GM19397 (cell line): ENCODE data around the gene IL31RA.

Experiments used
- ATAC-seq: cut with Tn5 transposase; IDR thresholded peaks from one replicate; pipeline ENCODE4 v1.9.1; 2021; ENCODE audit warnings: mild to moderate bottlenecking, moderate library complexity; ENCODE audit not compliant: unreplicated experiment

Gene IL31RA

DNA sequence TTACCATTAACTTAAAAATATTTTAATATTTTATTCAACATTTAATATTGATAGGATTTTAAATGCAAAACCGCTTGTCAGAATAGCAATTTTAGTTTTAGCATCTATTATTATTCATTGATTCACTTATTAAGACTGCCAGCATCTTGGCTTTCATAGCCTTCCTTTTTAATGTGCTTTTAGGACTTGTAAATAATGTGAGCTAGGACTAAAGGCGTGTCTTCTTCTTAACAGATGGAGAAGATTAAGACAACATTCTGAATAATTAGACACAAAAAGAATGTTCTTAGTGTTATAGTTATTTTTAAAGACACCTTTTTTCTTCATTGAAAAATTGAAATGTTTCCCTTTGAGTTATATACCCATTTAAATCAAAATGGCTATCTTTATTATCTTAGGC is 6.9 kb downstream of the IL31RA start:
- no peak for ATAC-seq

GRCh38 chr5:55860288-55860687 is 9.1 kb downstream of the IL31RA start:
- no peak for ATAC-seq

DNA sequence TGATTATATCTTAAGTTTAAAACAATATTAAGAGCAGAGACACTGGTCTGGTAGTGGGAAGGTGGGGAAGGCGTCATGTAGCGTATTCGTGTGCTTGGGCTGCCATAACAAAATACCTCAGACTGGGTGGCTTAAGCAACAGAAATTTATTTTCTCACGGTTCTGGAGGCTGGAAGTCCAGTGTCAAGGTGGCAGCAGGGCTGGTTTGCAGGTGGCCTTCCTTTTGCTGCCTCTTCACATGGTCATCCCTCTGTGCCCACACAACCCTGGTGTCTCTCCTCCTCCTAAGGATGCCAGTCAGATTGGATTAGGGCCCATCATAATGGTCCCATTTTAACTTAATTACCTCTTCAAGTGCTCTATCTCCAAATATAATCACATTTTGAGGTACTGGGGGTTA is 9.6 kb downstream of the IL31RA start:
- ATAC-seq, result no peak

DNA sequence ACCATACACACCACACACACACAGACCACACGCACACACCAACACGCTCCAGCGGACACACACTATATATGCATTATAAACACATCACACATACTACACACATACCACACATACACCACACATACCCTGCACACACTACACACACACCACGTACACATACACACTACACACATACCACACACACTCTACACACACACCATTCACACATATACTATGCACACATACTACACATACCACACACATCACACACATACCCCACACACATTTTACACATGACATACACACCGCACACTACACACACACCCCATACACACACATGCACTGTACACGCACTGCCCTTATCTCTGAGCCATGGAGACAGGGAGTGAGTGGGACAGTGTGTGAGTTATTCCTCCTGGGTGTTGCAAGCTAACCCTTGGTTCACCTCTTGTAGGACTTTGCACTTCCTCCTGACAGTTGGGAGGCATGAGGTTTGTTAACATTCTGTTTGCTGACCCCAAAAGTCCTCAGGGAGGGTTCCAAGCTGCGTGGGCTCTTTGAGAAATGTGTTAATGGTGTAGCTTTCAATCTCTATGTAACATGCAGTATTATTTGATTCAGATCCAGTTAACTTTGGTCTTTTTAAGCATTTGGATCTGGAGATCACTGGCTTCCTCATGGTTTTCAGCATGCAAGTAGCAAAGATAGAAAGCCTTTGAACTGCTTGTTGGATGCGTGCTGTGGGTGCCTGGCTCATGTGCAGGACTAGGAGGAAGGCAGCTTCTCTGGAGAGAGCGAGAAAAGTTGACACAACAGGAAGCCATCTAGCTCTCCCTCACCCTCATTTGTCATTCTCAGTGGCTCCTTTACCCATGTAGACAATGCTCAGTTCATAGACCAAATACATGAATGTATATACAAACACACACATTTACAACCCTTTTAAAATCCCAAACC is 13.7 kb downstream of the IL31RA start:
- no peak for ATAC-seq

GRCh38 chr5:55865831-55866230 is 14.7 kb downstream of the IL31RA start:
- ATAC-seq, result no peak

- no peak for ATAC-seq
Measured at GRCh38 chr5:55866485-55866884, 15.3 kb downstream of the IL31RA start.

DNA sequence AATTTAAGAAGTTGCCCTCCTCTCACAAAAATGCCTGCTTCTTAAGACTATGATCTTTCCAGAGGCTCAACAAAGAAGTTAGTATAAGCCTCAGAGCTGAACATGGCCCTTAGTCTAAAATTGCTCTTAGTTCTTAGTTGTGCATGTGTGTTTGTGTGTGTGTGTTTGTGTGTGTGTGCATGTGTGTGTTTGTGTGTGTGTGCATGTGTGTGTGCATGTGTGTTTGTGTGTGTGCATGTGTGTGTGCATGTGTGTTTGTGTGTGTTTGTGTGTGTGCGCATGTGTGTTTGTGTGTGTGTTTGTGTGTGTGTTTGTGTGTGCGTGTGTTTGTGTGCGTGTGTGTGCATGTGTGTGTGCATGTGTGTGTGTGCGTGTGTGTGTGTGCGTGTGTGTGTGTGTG is 15.8 kb downstream of the IL31RA start:
- ATAC-seq, result no peak

- no peak for ATAC-seq
Measured at GRCh38 chr5:55868846-55869245, 17.7 kb downstream of the IL31RA start.

DNA sequence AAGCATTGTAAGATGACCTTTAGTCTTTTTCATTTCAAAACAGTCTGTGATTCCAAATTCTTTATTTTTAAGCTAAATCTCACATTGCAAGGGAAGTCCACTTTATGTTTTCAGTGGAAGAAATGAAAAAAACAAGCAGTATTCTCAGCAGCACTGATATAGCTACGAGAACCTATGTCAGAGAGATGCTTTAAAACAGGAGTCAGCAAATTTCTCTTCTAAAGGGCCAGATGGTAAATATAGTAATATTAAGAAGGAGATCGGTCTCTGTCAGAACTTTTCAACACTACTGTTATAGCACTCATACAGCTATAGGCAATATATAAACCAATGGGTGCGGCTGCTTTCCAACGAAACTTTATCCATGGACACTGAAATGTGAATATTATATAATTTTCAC is 18.7 kb downstream of the IL31RA start:
- ATAC-seq, result no peak

- no peak for ATAC-seq
Measured at GRCh38 chr5:55873234-55873633, 22.1 kb downstream of the IL31RA start.

GRCh38 chr5:55877655-55878054 is 26.5 kb downstream of the IL31RA start:
- no peak for ATAC-seq

GRCh38 chr5:55880453-55880852 is 29.3 kb downstream of the IL31RA start:
- ATAC-seq, result no peak

- no peak for ATAC-seq
Measured at GRCh38 chr5:55885359-55885758, 34.2 kb downstream of the IL31RA start.

DNA sequence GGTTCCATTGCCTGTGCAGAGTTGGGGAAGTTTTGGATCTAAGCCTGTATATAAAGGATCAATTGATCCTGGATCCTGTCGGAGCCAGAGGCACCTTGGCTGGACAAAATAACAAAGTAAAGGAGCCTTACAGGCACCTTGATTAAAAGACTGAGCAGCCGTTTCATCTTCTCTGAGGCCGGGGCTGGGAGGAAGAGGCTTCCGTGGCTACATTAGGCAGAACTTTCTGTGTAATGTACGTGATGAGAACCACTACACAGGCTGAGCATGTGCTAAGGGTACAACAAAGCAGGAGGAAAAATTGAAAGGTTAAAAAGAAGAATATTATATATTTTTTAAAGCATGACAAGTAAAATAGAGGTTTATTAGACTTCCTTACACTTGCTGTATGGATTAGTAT is 37.0 kb downstream of the IL31RA start:
- ATAC-seq, result no peak

DNA sequence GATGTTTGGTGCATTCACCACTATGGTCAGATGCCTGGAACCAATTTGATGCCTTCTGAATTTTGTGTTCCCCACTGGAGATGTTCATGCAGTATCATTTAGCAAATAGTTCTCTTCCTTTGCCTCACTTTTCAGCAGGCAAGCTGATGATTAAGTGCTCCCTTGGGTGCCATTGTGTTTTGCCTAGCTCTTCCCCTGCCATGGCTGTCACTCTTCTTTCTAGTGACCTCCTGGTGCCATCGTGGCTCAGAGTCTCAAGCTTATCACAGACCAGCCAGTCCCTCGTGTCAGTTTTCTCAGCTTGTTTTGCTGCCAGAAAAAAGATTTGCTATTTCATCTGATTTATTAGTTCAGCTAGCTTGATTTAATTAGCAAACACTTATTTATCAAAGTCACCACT is 41.3 kb downstream of the IL31RA start:
- ATAC-seq, result no peak

DNA sequence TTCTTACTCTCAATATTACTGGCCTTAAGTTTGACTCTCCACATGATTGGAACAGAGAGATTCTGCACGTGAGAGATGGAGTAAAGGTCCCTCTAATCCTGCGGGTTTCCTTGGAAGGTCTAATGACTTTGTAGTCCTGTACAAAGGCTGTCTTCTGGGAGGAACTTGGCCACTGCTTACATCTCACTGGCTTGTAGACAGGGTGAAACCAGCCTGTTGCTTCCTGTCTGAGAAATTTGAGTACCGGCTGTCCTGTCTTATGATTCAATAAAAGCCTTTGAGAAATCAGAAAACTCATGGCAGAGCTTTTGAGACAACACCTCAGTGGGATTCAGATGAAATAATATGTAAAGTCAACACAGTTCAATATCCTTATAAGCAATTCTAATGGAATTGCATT is 43.0 kb downstream of the IL31RA start:
- peak; percentile 55 for ATAC-seq

- ATAC-seq, result no peak
Measured at GRCh38 chr5:55895346-55895745, 44.2 kb downstream of the IL31RA start.

GRCh38 chr5:55896238-55896637 is 45.1 kb downstream of the IL31RA start:
- no peak for ATAC-seq

DNA sequence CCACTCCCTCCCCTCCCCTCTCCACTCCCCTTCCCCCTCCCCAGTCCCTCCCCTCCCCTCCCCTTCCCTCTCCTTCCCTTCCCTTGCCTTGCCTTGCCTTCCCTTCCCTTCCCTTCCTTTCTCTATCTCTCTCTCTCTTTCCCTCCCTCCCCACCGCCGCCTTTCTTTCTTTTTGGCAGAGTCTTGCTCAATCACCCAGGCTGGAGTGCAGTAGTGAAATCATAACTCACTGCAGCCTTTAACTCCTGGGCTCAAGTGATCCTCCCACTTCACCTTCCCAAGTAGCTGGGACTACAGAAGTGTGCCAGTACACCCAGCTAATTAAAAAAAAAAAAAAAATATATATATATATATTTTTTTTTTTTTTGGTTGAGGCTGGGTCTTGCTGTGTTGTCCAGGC is 45.5 kb downstream of the IL31RA start:
- ATAC-seq, result no peak

- ATAC-seq, result no peak
Measured at GRCh38 chr5:55897206-55897894, 46.2 kb downstream of the IL31RA start.

DNA sequence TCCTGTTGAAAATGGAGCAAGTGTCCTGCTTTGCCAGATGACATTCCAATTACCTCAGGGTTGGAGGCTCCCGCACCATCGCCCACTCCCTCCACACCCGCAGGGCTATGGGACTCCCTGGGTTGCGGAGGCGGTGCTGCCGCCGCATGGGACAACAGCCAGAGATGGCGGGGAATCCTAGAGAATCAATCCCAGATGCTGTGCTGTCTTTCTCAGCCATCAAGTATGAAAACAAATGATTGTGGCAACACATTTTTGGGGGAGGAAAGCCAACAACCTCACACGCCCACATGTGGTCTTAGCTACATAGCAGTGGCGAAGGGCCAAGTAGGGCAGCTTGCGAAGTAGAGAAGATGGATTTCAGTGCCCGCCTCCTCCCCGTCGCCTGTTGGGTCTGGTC is 46.7 kb downstream of the IL31RA start:
- no peak for ATAC-seq

- no peak for ATAC-seq
Measured at GRCh38 chr5:55899344-55899743, 48.2 kb downstream of the IL31RA start.
